Measurements from ENCODE around the gene HOXA5.

- TF ChIP-seq EP300 (IDR thresholded peaks at IDR 0.05; ENCODE audit: borderline replicate concordance in 1 of 2, control insufficient read depth in 1 of 2, low read depth in 2 of 2, low read length in 2 of 2) (no peak), SMC3 (IDR thresholded peaks at IDR 0.05; ENCODE audit: borderline replicate concordance, low read length) (no peak), ZBTB40 (IDR thresholded peaks at IDR 0.05; ENCODE audit: borderline replicate concordance) (no peak), POLR2AphosphoS5 (IDR thresholded peaks at IDR 0.05; ENCODE audit: low read length) (no peak)
Observed at GRCh38 chr7:27155816-27156507, 12.5 kb upstream of the HOXA5 start.
